Stimulated activated memory B cell treated with anti-CD40 and anti-IgM and Interleukin-4, amounts not matched to agents 10 μg/mL and 1 μg/mL and 100 μg/mL, for 72 hours (primary cell): ENCODE results near the gene LRRC74B.
A peak's percentile ranks its signal among the peaks of the same experiment; 100 is the strongest.
"Not testable (repeated sequence)": the region's sequence is repeated elsewhere in the genome, so short reads cannot be mapped to it uniquely, and the experiment has no call there.

Experiments
- ATAC-seq: fragments of 150-1000 bp; cut with Tn5 transposase; 2 replicates; pipeline ENCODE4 v1.10.0; 2021
- H3K27ac Mint-ChIP-seq: one replicate; pipeline ENCODE4 v1.8.0; 2022; ENCODE audit warnings: mild to moderate bottlenecking, mixed read lengths
- H3K27me3 Mint-ChIP-seq: one replicate; pipeline ENCODE4 v1.8.0; 2022; ENCODE audit warnings: mixed read lengths
- H3K36me3 Mint-ChIP-seq: one replicate; pipeline ENCODE4 v1.8.0; 2022; ENCODE audit warnings: mixed read lengths
- H3K4me1 Mint-ChIP-seq: one replicate; pipeline ENCODE4 v1.8.0; 2022; ENCODE audit warnings: mixed read lengths
- H3K4me3 Mint-ChIP-seq: one replicate; pipeline ENCODE4 v1.8.0; 2022; ENCODE audit warnings: mild to moderate bottlenecking, moderate library complexity, mixed read lengths
- H3K9me3 Mint-ChIP-seq: one replicate; pipeline ENCODE4 v1.8.0; 2022; ENCODE audit warnings: mixed read lengths

Gene LRRC74B, protein sequence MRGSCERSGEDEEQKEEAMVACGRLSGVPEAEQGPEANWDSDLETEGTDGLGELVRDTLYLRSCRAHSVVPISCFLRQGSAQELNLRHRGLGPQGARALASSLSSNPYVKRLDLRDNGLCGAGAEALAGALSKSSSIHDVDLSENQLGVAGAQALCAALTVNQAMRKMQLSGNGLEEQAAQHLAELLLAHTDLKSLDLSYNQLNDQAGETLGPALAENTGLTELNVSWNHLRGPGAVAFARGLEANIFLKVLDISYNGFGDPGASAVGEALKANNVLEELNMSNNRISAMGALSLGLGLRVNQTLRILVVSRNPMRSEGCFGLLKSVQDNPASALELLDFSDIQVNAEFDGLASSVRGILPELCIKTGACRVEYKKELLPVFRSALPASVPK

GRCh38 chr22:21045585-21046294 is at the start of gene LRRC74B:
Gene LRRC74B, plus strand, starts transcription at chr22:21045946. Its CDS starts 41 bp downstream, at chr22:21045987.
- no peaks in the 10 kb centered on the region for H3K9me3 Mint-ChIP-seq
- peak within 1 kb of the TSS; percentile 78 for H3K27ac Mint-ChIP-seq
- peaks cover 33% of the 10 kb centered on the region for H3K4me1 Mint-ChIP-seq
- peaks cover 43% of the 10 kb centered on the region for H3K27me3 Mint-ChIP-seq
- ATAC-seq, result peak; percentile 95
- no peaks in the 10 kb centered on the region for H3K36me3 Mint-ChIP-seq
- H3K4me3 Mint-ChIP-seq, result peak within 1 kb of the TSS; percentile 88

GRCh38 chr22:20996031-20996410 is 49.7 kb upstream of the LRRC74B start:
- Mint-ChIP-seq H3K9me3 (no peaks in the 10 kb centered on the region), H3K27me3 (no peaks in the 10 kb centered on the region), H3K4me3 (no peak overlapping the region), H3K27ac (no peak overlapping the region), H3K36me3 (peaks cover 29% of the 10 kb centered on the region), H3K4me1 (peaks cover 21% of the 10 kb centered on the region)
- ATAC-seq, result no peak

- Mint-ChIP-seq H3K27ac (no peak overlapping the region), H3K4me1 (peaks cover 26% of the 10 kb centered on the region), H3K4me3 (no peak overlapping the region), H3K9me3 (no peaks in the 10 kb centered on the region), H3K36me3 (peaks cover 25% of the 10 kb centered on the region), H3K27me3 (no peaks in the 10 kb centered on the region)
- no peak for ATAC-seq
These were observed 48.9 kb upstream of the LRRC74B start for GRCh38 chr22:20996598-20997535.

DNA sequence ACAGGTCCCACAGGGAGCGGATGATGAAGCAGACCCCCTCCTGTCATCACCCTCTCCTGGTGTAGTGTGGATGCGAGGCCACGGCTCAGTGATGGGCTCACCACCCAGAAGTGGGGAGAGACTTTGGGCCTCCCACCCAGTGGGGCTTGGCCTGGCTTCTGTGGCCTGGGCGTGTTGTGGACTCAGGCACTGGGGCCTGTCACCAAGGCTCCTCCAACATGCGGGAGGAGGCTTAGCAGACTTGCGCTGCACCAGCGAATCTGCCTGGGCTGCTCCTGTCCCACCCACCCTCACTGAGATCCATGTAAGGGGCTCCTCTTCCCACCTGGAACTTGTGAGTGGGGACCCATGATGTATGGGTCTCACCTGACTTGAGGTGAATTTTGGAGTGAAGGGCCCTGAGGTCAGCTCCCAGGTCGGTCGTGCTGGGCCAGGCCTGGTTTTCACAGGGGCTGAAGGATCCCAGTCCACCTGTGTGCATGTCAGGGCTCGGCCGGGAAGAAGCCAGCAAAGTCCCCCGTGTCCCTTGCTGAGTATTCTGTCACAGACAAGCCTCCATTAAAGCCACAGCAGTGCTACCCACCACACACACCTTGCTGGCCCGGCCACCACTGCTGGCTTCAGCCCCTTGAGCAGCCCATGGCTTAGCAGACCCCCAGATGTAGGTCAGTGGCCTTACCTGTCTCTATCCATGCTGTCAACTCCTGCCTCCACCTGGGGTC is 48.0 kb upstream of the LRRC74B start:
- no peaks in the 10 kb centered on the region for H3K9me3 Mint-ChIP-seq
- H3K4me3 Mint-ChIP-seq, result no peak overlapping the region
- H3K36me3 Mint-ChIP-seq, result peaks cover 22% of the 10 kb centered on the region
- H3K27ac Mint-ChIP-seq, result peak overlapping the region; percentile 30
- peaks cover 28% of the 10 kb centered on the region for H3K4me1 Mint-ChIP-seq
- H3K27me3 Mint-ChIP-seq, result no peaks in the 10 kb centered on the region
- no peak for ATAC-seq

- no peak for ATAC-seq
- H3K4me1 Mint-ChIP-seq, result peaks cover 38% of the 10 kb centered on the region
- H3K36me3 Mint-ChIP-seq, result peaks cover 19% of the 10 kb centered on the region
- H3K27me3 Mint-ChIP-seq, result no peaks in the 10 kb centered on the region
- no peak overlapping the region for H3K4me3 Mint-ChIP-seq
- peak overlapping the region; percentile 30 for H3K27ac Mint-ChIP-seq
- no peaks in the 10 kb centered on the region for H3K9me3 Mint-ChIP-seq
These were observed 47.1 kb upstream of the LRRC74B start for GRCh38 chr22:20998411-20999336.

GRCh38 chr22:20999350-21000206 is 46.2 kb upstream of the LRRC74B start:
- H3K9me3 Mint-ChIP-seq, result no peaks in the 10 kb centered on the region
- H3K27me3 Mint-ChIP-seq, result no peaks in the 10 kb centered on the region
- peaks cover 40% of the 10 kb centered on the region for H3K4me1 Mint-ChIP-seq
- H3K27ac Mint-ChIP-seq, result peak overlapping the region; percentile 97
- peaks cover 18% of the 10 kb centered on the region for H3K36me3 Mint-ChIP-seq
- H3K4me3 Mint-ChIP-seq, result peak overlapping the region; percentile 97
- no peak for ATAC-seq

DNA sequence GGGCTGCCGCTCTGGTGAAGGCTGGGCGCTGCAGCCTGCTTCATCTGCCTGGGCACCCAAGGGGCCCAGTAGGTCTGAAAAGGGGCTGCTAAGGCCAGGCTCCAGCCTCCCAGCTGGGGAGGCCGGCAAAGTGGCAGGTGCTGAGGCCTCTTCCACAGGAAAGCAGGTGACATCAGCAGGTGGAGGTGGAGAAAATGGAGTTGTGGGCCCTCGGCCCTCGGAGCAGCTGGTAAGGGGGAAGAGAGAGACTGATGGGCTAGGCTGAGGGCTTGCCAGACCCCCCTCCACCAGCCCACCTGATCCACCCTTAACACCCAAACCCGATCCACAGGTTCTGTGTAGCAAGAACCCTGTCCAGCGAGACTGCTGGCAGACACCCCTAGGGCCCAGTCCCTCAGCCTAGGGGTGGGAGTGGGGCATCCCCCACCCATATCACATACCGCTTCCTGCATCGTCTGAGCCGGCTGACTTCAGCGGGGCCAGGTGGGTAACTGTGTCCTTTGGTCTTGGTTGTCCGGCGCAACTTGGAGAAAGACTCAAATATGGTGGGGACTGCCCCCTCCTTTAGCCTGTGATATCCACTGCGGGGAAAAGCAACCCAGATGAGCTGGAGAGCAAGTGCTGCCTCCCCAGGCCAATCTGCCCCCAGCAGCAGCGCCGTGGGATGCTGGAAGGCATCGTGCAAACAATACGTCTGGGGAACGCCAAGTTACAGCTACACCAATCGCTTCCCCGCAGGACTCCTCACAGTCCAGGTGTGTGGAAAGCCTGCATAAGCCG is 45.3 kb upstream of the LRRC74B start:
- no peaks in the 10 kb centered on the region for H3K27me3 Mint-ChIP-seq

DNA sequence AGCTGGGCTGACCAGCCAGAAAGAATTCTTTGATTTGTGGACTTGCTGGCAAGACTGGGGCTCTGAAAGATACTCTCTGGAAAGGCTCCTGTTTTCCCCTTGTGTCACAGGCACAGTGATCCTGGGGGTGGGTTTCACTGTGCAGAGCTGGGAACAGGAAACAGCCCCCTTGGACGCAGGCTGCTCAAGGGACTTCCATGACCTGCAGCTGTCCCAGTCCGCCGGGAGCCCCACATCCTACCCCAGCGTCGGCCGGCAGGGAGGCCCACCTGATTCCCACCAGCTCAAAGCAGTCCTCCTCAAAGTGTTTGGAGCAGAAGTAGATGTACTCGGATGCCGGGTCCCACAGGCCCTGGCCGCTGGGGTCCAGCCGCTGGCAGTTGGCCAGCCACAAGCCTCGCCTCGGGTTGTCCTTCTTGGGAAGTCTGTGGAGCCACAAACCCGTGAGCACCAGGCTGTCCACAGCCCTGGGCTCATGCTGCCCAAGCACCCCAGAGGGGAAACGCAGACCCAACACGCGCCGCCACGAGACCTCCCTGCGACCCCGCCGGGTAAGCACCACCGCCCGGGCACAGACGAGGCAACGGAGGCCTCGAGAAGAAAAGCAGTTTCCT is 44.7 kb upstream of the LRRC74B start:
- no peaks in the 10 kb centered on the region for H3K9me3 Mint-ChIP-seq
- H3K27ac Mint-ChIP-seq, result peak overlapping the region; percentile 97
- no peaks in the 10 kb centered on the region for H3K27me3 Mint-ChIP-seq
- no peak for ATAC-seq
- H3K4me3 Mint-ChIP-seq, result peak overlapping the region; percentile 97
- H3K36me3 Mint-ChIP-seq, result peaks cover 11% of the 10 kb centered on the region
- H3K4me1 Mint-ChIP-seq, result peaks cover 40% of the 10 kb centered on the region

More for the DNA sequence above, 45.3 kb upstream of the LRRC74B start:
- peaks cover 40% of the 10 kb centered on the region for H3K4me1 Mint-ChIP-seq
- H3K4me3 Mint-ChIP-seq, result peak overlapping the region; percentile 97
- H3K36me3 Mint-ChIP-seq, result peaks cover 13% of the 10 kb centered on the region
- H3K9me3 Mint-ChIP-seq, result no peaks in the 10 kb centered on the region
- peak overlapping the region; percentile 97 for H3K27ac Mint-ChIP-seq
- ATAC-seq, result no peak

DNA sequence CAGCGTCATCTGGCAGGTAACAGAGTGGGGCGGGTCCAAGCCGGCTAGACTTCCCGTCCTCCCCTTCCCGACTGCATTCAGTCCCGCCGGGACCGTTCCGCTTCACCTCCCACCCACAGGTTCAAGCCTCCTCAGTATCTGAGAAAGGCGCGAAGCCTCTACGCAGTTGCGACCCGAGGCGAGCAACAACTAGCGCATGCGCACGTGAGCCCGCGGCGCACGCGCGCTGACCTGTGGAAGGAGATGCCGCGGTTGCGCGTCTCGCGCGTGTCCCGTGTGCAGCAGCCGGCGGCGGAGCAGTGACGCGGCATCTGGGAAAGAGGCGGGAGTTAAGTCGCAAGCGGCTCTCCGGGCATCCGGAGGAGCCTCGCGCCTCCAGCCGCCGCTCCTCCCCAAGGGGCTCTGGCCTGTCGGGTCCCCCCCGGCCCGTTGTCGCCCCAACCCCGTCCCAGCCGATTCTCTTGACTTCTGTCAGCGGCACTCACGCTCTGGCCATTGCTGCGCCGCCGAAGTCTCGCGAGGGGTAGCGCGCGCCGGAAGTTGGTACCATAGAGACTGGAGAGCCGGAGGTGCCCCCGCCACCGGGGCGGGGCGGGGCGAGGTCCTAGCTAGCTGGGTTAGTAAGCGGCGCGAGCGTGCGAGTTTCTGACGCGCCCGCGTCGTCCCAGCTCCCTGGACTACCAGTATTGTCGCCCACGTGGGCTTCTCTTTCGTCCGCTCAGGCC is 44.0 kb upstream of the LRRC74B start, which contains the start of gene THAP7:
Gene THAP7 (minus strand): TSS at position 518 of the 725 bp plus-strand sequence. CDS start 207 bp downstream, at position 311.
- Mint-ChIP-seq H3K4me3 (peak within 1 kb of the TSS; percentile 97), H3K36me3 (peaks cover 6% of the 10 kb centered on the region), H3K27ac (peak within 1 kb of the TSS; percentile 97), H3K9me3 (no peaks in the 10 kb centered on the region), H3K4me1 (peaks cover 40% of the 10 kb centered on the region), H3K27me3 (no peaks in the 10 kb centered on the region)
- ATAC-seq, result peak; percentile 97

DNA sequence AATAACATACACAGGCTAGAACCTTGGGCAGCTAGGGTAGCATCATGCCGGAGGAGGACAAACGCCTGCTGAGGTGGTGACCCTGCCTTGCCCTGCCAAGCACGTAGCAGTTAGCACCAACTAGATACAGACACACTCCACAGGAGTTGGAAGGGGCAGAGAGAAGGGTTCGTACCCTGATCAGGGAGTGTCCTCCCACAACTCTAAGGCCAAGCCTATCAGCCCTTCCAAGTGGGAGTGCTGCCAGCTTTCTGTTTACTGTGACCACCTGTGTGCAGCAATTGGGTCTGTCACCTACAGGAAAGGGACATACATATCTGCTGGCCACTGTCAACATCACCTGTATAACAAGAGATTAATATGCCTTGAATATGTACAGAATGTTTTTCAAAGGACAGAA is 42.0 kb upstream of the LRRC74B start:
- Mint-ChIP-seq H3K4me1 (peaks cover 32% of the 10 kb centered on the region), H3K4me3 (no peak overlapping the region), H3K36me3 (no peaks in the 10 kb centered on the region), H3K27ac (peak overlapping the region; percentile 97), H3K27me3 (no peaks in the 10 kb centered on the region), H3K9me3 (no peaks in the 10 kb centered on the region)
- no peak for ATAC-seq

- H3K27ac Mint-ChIP-seq, H3K4me3 Mint-ChIP-seq, H3K36me3 Mint-ChIP-seq, ATAC-seq, H3K27me3 Mint-ChIP-seq, H3K9me3 Mint-ChIP-seq: not testable (repeated sequence)
- peaks cover 11% of the 10 kb centered on the region for H3K4me1 Mint-ChIP-seq
These were observed 36.5 kb upstream of the LRRC74B start for GRCh38 chr22:21009208-21009607.
